Amniotic epithelial cell (primary cell): ENCODE measurements around the gene PRMT1.

ENCODE experiments used
- DNase-seq: peaks from one replicate; pipeline ENCODE4 v3.0.0-alpha.2; 2010; ENCODE audit warnings: low read depth

The PRMT1 gene

GRCh38 chr19:49677231-49677900, at the start of gene PRMT1:
Gene PRMT1 (plus strand): TSS chr19:49677271. CDS start chr19:49677281, 10 bp downstream.
- no peak for DNase-seq

GRCh38 chr19:49629659-49630058, 47.4 kb upstream of the PRMT1 start:
- no peak for DNase-seq

GRCh38 chr19:49631014-49631588, 46.0 kb upstream of the PRMT1 start:
- no peak for DNase-seq

DNA sequence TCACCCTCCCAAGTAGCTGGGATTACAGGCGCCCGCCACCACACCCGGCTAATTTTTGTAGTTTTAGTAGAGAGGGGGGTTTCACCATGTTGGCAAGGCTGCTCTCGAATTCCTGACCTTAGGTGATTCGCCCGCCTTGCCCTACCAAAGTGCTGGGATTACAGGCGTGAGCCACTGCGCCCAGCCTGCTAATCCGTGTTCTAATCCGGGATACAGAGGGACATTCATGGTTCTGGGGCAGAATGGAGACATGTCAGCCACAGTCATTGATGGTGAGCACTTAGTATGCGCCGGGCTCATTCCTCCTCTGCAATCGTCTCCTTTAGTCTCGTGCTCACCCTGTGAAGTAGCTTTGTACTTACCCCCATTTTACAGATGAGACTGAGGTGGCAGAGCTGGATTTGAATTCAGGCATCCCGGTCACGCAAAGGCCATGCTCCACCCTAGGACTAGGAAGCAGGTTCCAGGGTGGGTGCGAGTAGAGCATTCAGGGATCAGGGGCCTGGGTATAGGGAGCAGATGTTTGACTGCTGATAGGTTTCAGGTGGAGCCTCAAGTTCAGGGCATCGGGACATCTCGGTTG, 45.4 kb upstream of the PRMT1 start:
- DNase-seq = no peak

GRCh38 chr19:49632576-49632975, 44.5 kb upstream of the PRMT1 start:
- no peak for DNase-seq

- peak; percentile 57 for DNase-seq
Measured at GRCh38 chr19:49633273-49633672, 43.8 kb upstream of the PRMT1 start.

- peak; percentile 50 for DNase-seq
Measured at GRCh38 chr19:49635530-49636232, 41.4 kb upstream of the PRMT1 start.

GRCh38 chr19:49636233-49636932, 40.7 kb upstream of the PRMT1 start:
- DNase-seq = no peak

GRCh38 chr19:49637821-49638738, 39.0 kb upstream of the PRMT1 start:
- peak; percentile 77 for DNase-seq

GRCh38 chr19:49639401-49640112, 37.5 kb upstream of the PRMT1 start:
- DNase-seq = no peak

DNA sequence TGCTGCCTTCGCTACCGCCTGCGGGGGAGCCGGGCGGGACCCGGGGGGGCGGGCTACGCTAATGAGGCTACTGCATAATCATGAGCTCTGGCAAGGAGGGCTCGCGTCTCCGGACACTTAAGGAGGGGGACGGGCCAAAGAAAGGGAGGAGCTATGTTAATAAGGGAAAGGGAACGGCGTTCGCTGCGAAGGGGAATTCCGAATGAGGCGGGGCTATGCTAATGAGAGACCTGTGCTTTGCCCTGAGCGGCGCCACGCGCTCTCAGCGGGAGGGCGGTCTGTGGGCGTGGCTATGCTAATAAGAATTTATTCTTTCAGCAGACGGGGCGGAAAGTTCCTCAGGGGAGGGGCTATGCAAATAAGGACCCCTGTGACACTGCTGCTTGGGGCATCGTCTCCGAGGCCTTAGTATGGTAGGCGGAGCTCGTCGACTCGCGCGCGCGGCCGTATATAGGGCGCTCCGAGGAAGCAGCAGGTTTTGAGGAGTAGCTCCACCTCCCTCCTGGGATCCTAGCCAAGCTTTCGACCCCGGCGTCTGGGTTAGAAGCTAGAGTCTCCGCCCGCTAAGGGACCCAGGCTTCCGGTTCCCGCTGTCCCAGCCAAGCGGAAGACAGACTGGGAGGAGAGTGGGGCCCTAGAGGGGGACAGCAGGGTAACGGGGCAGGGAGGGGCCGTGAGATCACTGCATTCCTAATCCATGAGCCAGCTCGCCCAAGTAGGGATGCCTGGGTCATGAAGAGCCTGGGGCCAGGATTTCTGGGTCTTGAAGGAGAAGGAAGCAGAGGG, 36.8 kb upstream of the PRMT1 start, which contains the start of gene RRAS:
RRAS (minus strand) TSS at position 31 of the 786 bp plus-strand sequence. CDS start 45 bp downstream, outside the sequence.
- peak; percentile 100 for DNase-seq

- peak; percentile 99 for DNase-seq
Measured at GRCh38 chr19:49641688-49642491, 35.2 kb upstream of the PRMT1 start, which contains the start of gene SCAF1. Gene SCAF1 (plus strand): TSS chr19:49642209. CDS start chr19:49645027, 2,818 bp downstream.

DNA sequence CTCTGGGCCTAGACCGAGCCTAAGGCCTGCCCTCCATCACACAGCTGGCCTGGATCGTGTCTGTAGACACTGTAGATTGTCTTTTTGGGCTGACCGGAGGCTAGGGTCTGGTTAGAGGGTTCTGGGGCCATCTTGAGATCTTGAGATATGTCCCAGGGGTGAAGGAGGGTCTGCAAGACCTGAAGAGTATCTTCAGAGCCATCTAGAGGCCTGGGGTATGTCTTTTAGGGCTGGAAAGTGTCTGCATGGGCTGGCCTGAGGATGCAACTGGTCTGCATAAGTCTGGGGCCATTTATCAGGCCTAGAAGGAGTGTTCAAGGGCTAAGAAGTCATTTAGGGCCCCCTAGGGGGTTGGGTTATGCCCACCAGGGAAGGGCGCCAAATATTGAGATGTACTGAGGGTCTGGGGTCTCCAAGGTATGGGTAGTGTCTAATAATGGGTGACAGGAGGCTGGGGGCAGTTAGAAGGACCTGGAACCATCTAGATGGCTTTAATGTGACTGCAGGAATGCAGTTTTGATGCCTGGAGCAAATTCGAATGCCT, 34.5 kb upstream of the PRMT1 start:
- no peak for DNase-seq

DNA sequence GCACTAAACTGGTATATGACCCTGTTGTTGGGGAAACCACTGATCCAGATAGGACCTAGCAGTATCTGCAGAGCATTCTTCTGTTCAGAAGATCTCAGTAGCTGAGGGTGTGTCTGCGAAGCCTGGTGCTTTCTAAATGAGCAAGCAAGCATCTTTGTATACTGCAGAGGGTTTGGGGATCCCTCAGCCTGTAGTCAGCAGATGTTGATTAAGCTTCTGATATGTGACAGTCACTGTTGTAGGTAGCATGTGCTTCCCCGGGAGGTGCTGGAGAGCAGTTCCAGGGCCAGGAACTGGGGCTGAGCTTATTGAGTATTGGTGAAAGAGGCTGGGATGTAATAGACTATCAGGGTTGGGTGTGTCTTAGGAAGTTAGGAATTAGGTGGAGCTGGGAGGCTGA, 33.6 kb upstream of the PRMT1 start:
- DNase-seq = no peak

DNA sequence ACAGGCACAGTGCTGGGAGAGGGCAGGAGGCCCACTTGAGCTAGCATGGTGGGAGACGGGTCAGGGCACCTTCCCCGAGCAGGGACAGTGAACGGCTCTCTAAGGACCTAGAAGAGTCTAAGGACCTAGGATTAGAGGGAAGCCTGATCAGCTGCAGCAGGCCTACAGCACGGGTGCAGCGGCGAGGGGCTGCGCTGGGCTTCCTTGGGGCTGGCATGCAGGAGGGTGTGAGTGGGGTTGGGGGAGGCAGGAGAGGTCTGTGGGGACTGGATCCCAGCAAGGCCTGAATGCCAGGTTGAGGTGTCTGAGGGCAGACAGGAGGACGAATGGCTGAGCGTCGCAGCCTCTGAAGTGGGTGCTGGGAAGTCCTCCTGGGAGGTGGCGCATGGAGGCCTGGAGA, 31.5 kb upstream of the PRMT1 start:
- no peak for DNase-seq

DNA sequence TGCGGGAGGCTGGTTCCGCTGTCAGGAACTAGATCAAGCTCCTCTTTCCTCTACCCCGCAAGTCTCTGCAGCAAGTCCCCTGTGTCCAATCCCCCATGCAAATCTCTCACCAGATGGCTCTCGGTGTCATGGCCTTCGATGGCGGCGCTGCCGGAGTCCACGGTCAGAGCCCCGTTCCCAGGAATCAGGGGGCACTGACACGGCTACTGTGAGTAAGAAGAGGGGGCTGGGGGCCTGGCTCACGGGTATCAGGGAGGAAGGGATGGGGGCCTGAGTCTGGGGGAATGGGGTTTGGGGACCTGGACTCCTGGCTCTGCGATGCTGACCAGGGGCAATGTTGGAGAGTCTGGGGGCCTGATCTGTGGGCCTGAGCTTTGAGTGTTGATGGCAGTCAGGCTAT, 31.1 kb upstream of the PRMT1 start:
- no peak for DNase-seq

- no peak for DNase-seq
Measured at GRCh38 chr19:49646586-49646985, 30.5 kb upstream of the PRMT1 start.
